ENCODE measurements around the gene EVC.
"Not testable (repeated sequence)": the region's sequence is repeated elsewhere in the genome, so short reads cannot be mapped to it uniquely, and the experiment has no call there.

Gene EVC

GRCh38 chr4:5785806-5786680 is 75.0 kb downstream of the EVC start:
- DNase-seq (ENCODE audit: low read depth in 3 of 3), result no peak

GRCh38 chr4:5787311-5787710 is 76.3 kb downstream of the EVC start:
- no peak for DNase-seq (ENCODE audit: low read depth in 3 of 3)

- no peak for DNase-seq (ENCODE audit: low read depth in 3 of 3)
These were observed 77.1 kb downstream of the EVC start for GRCh38 chr4:5788144-5788543.

GRCh38 chr4:5789141-5789540 is 78.1 kb downstream of the EVC start:
- no peak for DNase-seq (ENCODE audit: low read depth in 3 of 3)

GRCh38 chr4:5790546-5790857 is 79.5 kb downstream of the EVC start:
- DNase-seq (ENCODE audit: low read depth in 3 of 3), result no peak

GRCh38 chr4:5791654-5792053 is 80.7 kb downstream of the EVC start:
- no peak for DNase-seq (ENCODE audit: low read depth in 3 of 3)

GRCh38 chr4:5793514-5793913 is 82.5 kb downstream of the EVC start:
- DNase-seq (ENCODE audit: low read depth in 3 of 3), result no peak

- DNase-seq (ENCODE audit: low read depth in 3 of 3), result no peak
These were observed 84.6 kb downstream of the EVC start for GRCh38 chr4:5795580-5795979.

- no peak for DNase-seq (ENCODE audit: low read depth in 3 of 3)
These were observed 86.0 kb downstream of the EVC start for GRCh38 chr4:5796976-5797375.

- no peak for DNase-seq (ENCODE audit: low read depth in 3 of 3)
These were observed 86.9 kb downstream of the EVC start for GRCh38 chr4:5797866-5798265.

GRCh38 chr4:5798462-5798861 is 87.5 kb downstream of the EVC start:
- no peak for DNase-seq (ENCODE audit: low read depth in 3 of 3)

- no peak for DNase-seq (ENCODE audit: low read depth in 3 of 3)
These were observed 87.9 kb downstream of the EVC start for GRCh38 chr4:5798946-5799345.

GRCh38 chr4:5799406-5799805 is 88.4 kb downstream of the EVC start:
- DNase-seq (ENCODE audit: low read depth in 3 of 3), result no peak

GRCh38 chr4:5800496-5800895 is 89.5 kb downstream of the EVC start:
- no peak for DNase-seq (ENCODE audit: low read depth in 3 of 3)

- DNase-seq (ENCODE audit: low read depth in 3 of 3), result no peak
These were observed 90.7 kb downstream of the EVC start for GRCh38 chr4:5801696-5802095.

GRCh38 chr4:5802565-5802964 is 91.6 kb downstream of the EVC start:
- DNase-seq (ENCODE audit: low read depth in 3 of 3), result no peak

- DNase-seq (ENCODE audit: low read depth in 3 of 3), result no peak
These were observed 93.7 kb downstream of the EVC start for GRCh38 chr4:5804656-5805055.

- no peak for DNase-seq (ENCODE audit: low read depth in 3 of 3)
These were observed 94.3 kb downstream of the EVC start for GRCh38 chr4:5805270-5805669.

GRCh38 chr4:5808081-5808741 is 97.2 kb downstream of the EVC start:
- no peak for DNase-seq (ENCODE audit: low read depth in 3 of 3)

GRCh38 chr4:5809216-5809776 is 98.3 kb downstream of the EVC start:
- DNase-seq (ENCODE audit: low read depth in 3 of 3), result no peak

- no peak for DNase-seq (ENCODE audit: low read depth in 3 of 3)
These were observed 99.2 kb downstream of the EVC start for GRCh38 chr4:5810151-5810550.

GRCh38 chr4:5810770-5811430 is 99.9 kb downstream of the EVC start:
- DNase-seq (ENCODE audit: low read depth in 3 of 3), result no peak

- not testable (repeated sequence) for DNase-seq (ENCODE audit: low read depth in 3 of 3)
These were observed 101.1 kb downstream of the EVC start for GRCh38 chr4:5812057-5812456.
